Measurements from ENCODE around the gene PPP1R7.

GRCh38 chr2:241213041-241213440, 62.8 kb downstream of the PPP1R7 start:
- TF ChIP-seq CTCF (IDR thresholded peaks at IDR 0.05) (no peak), POLR2A (IDR thresholded peaks at IDR 0.05) (no peak), POLR2AphosphoS5 (IDR thresholded peaks at IDR 0.05) (no peak), EP300 (IDR thresholded peaks at IDR 0.05) (no peak)
